ENCODE data around the gene ZNF609.

ZNF609 gene

GRCh38 chr15:64651601-64652191, 191.3 kb downstream of the ZNF609 start:
- peak; percentile 20 for DNase-seq
- ATAC-seq = peak; percentile 92

DNA sequence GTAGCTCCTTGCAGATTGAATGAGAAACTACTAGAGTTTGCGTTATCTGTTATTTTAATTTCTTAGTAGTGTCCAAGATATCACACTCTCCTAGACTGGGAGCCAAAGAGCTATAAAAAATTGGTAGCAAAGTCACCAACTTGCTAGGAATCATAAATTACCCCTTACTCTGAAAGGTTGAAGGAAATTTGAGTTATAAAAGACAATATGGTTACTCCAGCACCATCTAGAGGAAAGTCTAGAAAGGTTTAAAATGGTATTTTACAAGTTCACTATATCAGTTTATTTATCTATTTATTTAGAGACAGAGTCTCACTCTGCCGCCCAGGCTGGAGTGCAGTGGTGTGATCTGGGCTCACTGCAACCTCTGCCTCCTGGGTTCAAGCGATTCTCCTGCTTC, 193.4 kb downstream of the ZNF609 start:
- DNase-seq (no peak), ATAC-seq (no peak)

DNA sequence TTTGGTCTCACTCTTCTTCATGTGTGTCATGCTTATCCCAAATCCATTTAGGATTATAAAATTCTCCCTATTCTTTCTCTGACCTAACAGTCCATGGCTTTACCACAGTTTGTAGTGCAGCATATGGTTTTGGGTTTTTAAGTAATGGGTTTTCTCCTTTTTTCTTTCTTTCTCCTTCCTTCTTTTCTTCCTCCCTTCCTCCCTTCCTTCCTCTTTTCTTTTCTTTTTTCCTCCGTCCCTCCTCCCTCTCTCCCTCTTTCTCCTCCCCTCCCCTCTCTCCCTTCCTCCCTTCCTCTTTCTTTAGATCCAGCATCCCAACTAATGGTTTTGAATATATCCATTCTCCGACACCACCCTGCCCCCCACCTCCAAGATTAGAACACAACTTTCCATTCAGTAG, 196.1 kb downstream of the ZNF609 start:
- DNase-seq (no peak), ATAC-seq (no peak)

DNA sequence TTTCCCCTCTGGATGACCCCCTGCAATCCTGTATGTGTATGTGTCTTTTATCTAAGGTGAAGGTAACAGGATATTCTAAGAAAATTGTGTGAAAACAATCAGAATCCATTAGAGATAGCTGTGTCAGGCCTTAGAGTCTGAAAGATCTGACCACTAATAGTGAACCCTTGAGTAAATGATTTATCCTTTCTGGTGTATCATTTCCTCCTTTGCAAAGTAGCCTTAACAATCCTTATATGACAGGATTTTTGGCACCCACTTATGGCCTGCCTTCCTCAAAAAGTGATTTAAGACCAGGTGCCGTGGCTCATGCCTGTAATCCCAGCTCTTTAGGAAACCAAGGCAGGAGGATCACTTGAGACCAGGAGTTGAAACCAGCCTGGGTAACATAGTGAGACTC, 204.8 kb downstream of the ZNF609 start:
- ATAC-seq = no peak
- no peak for DNase-seq

- DNase-seq (no peak), ATAC-seq (no peak)
These were observed 207.4 kb downstream of the ZNF609 start for GRCh38 chr15:64667736-64668161.

GRCh38 chr15:64673866-64674265, 213.5 kb downstream of the ZNF609 start:
- no peak for DNase-seq
- no peak for ATAC-seq

- DNase-seq (no peak), ATAC-seq (no peak)
These were observed 217.9 kb downstream of the ZNF609 start for GRCh38 chr15:64678126-64678819.

DNA sequence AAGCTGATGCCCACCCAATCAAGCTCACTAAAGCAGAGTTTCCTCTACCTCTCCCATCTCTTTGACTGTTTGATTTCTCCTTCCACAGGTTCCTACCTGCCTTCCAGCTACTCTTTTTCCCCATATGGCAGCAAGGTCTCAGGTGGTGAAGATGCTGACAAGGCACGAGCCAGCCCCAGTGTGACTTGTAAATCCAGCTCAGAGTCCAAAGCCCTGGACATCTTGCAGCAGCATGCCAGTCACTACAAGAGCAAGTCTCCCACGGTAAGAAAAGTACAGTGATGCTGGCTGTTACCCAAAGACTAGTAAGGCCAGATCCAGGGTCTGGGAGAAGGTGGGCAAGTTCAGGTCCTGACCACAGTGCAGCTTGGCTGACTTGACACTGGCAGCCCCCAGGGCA, 219.7 kb downstream of the ZNF609 start:
- no peak for DNase-seq
- no peak for ATAC-seq

GRCh38 chr15:64681424-64682024, 221.1 kb downstream of the ZNF609 start:
- DNase-seq (no peak), ATAC-seq (no peak)

DNA sequence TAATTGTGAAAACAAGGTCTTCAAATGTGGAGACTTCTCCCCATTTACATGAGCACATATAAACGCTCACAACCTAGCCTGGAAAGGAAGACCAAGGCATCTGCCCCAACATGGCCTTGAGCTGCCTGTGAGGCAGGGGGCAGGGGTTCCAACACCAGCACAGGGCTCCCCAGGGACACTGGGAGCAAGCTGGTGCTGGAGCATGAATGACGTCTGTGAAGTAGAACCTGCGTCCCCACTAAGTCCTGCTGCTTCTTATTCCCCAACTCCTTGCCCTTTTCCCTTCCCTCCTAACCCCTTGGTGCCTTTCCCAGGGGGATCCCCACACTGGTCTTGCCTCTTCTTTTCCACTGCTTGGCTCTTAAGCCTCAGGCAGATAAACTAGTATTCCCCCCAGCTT, 221.9 kb downstream of the ZNF609 start:
- no peak for ATAC-seq
- no peak for DNase-seq

GRCh38 chr15:64683378-64683777, 223.0 kb downstream of the ZNF609 start:
- ATAC-seq = no peak
- DNase-seq = no peak

GRCh38 chr15:64685230-64685888, 225.0 kb downstream of the ZNF609 start:
- ATAC-seq (no peak), DNase-seq (no peak)

- DNase-seq (no peak), ATAC-seq (no peak)
These were observed 225.9 kb downstream of the ZNF609 start for GRCh38 chr15:64686130-64686735.

DNA sequence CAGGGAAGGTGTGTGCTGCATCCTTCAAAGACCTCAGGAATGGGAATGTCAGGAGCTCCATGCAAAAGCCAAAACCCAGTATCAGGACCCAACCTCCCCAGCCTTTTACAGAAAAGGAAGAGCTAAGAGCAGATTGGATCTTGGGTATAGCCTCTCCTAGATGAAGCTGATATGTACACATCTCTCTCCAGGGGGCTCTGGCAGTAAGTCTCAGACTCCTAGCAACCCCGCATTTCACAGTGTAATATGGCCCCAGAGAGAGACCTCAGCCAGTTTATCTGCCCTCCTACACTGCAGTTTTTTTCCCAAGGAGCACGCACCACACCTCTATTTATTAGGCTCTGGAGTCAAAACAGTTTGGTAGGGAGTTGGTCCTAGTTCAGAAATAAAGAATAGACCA, 226.8 kb downstream of the ZNF609 start:
- no peak for ATAC-seq
- no peak for DNase-seq

- ATAC-seq = no peak
- no peak for DNase-seq
These were observed 227.3 kb downstream of the ZNF609 start for GRCh38 chr15:64687688-64688087.

- DNase-seq (no peak), ATAC-seq (no peak)
These were observed 228.4 kb downstream of the ZNF609 start for GRCh38 chr15:64688770-64689169.

DNA sequence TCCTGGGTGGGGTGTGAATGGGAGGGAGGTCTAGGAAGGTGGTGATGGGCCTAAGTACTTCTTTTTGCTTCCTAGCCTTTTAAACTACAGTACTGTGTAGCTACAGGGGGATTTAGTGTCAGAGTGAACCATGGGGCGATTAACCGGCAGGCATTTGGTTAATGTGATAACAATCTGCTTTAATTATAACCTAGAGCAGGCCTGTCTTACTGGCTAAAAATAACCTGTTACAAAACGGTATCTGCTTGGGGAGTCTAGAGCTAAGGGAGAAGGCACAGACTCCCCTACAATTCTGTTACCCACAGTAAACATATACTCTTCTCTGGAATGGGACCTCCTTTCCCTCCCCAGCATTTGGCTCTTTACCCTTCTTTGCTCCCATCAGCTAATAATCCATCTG, 229.6 kb downstream of the ZNF609 start:
- DNase-seq (no peak), ATAC-seq (no peak)

- ATAC-seq = no peak
- no peak for DNase-seq
These were observed 230.4 kb downstream of the ZNF609 start for GRCh38 chr15:64690578-64691296.

DNA sequence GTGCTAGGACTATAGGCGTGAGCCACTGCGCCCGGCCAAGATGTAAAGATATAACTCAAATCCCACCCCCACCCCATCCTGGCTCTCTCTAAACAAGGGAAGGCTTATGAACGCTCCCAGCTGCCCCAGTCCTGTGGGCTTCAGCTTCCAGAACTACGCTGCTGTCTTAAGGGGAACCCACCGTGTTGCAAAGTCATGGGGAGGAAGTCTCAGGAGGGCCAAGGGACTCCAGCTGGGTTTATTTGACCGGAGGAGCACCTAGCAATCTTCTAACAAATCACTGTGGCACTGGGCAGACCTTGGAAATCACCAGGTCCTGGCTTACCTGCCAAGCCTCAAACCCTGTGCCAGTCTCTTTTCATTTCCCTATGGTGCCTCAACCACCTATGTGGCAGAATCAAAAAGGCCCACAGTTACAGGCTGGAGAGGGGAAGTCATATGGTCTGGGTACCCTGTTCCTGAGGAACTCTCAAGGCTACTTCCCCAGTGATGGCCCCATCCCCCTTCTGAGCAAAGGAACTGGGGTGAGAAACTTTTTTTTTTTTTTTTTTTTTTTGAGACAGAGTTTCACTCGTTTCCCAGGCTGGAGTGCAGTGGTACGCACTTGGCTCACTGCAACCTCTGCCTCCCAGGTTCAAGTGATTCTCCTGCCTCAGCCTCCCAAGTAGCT, 231.7 kb downstream of the ZNF609 start:
- DNase-seq (no peak), ATAC-seq (no peak)

DNA sequence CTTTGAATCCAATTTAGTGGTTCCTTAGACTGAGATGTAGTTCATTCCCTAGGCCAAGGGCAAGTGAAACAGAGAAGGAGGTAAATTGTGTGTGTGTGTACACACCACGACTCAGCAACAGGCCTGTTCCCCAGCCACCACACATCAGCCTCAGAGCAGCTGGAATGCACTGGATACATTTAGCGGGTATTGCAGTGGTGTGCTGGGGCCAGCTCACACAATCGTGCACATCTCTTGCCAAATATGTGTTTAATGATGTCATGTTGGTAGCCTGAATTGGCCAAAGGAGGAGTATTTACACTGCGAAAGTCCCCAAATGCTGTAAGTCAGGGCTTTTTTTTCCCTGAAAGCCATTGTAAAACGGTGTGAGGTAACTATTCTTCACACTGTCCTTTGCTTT, 232.8 kb downstream of the ZNF609 start:
- ATAC-seq (no peak), DNase-seq (no peak)

DNA sequence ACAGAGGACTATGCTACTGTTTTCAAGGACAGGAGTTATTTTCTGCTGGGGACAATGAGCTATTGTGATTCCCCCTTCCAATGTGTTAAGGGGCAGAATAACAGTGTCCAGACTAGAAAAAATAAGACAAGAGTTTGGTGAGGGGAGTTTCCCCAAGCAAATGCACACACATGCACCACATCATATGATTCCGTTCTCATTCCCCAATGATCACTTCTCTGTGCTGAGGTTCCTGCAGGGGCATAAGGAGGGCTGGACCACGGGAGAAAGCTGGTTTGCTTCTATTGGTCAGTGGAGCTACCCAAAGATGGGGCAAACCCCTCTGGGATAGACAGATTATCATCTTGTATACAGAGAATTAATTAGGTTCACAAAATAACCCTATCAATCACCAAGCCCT, 234.4 kb downstream of the ZNF609 start:
- DNase-seq (no peak), ATAC-seq (no peak)

DNA sequence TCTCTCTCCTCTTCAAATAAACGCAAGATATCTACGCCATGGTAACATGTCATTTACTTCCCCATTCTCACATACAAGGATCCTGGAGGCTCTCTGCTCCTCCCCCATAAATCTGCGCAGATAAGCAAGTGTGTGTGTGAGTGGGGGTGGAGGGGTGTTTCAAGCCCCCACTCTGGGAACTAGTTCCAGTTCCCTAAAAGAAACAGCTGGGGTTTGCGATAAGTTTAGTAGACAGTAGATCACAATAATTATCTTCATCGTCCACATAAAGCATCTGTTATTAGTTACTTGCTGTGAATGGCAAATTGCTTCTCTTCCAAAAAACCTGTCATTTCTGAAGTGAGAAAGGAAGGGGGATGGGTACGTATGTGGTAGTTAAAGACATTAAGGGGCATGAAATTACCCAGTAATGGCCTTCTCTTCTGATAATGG, 235.2 kb downstream of the ZNF609 start:
- DNase-seq (no peak), ATAC-seq (no peak)
